ENCODE data around the gene TGFBR3.

TGFBR3 gene

GRCh38 chr1:91771717-91772116 is 114.2 kb downstream of the TGFBR3 start:
- in situ Hi-C loops (cut with HindIII; ENCODE audit: low pct_ligation_motif_present, low sequenced_read_pairs), result no loop called here
- Histone ChIP-seq H3K36me3 (replicated peaks) (no peaks in the 10 kb centered on the region), H3K27me3 (replicated peaks) (no peaks in the 10 kb centered on the region), H3K27ac (no peak overlapping the region), H3K4me3 (ENCODE audit: low read depth, low read length) (no peak overlapping the region)
- DNase-seq, result no peak
- TF ChIP-seq CTCF (IDR thresholded peaks at IDR 0.05; ENCODE audit: low read depth, low read length, missing control alignments), result no peak

- in situ Hi-C loops (cut with HindIII; ENCODE audit: low pct_ligation_motif_present, low sequenced_read_pairs), result no loop called here
- Histone ChIP-seq H3K36me3 (replicated peaks) (no peaks in the 10 kb centered on the region), H3K27me3 (replicated peaks) (no peaks in the 10 kb centered on the region), H3K4me3 (ENCODE audit: low read depth, low read length) (no peak overlapping the region), H3K27ac (no peak overlapping the region)
- no peak for DNase-seq
- TF ChIP-seq CTCF (IDR thresholded peaks at IDR 0.05; ENCODE audit: low read depth, low read length, missing control alignments), result no peak
Measured at GRCh38 chr1:91770667-91771268, 115.2 kb downstream of the TGFBR3 start.

GRCh38 chr1:91769742-91770141 is 116.2 kb downstream of the TGFBR3 start:
- Histone ChIP-seq H3K27ac (no peak overlapping the region), H3K4me3 (ENCODE audit: low read depth, low read length) (no peak overlapping the region), H3K27me3 (replicated peaks) (no peaks in the 10 kb centered on the region), H3K36me3 (replicated peaks) (no peaks in the 10 kb centered on the region)
- peak; percentile 20 for DNase-seq
- in situ Hi-C loops (cut with HindIII; ENCODE audit: low pct_ligation_motif_present, low sequenced_read_pairs), result no loop called here
- no peak for TF ChIP-seq CTCF (IDR thresholded peaks at IDR 0.05; ENCODE audit: low read depth, low read length, missing control alignments)

- Histone ChIP-seq H3K27ac (no peak overlapping the region), H3K36me3 (replicated peaks) (no peaks in the 10 kb centered on the region), H3K4me3 (ENCODE audit: low read depth, low read length) (no peak overlapping the region), H3K27me3 (replicated peaks) (no peaks in the 10 kb centered on the region)
- peak; percentile 34 for DNase-seq
- in situ Hi-C loops (cut with HindIII; ENCODE audit: low pct_ligation_motif_present, low sequenced_read_pairs), result no loop called here
- TF ChIP-seq CTCF (IDR thresholded peaks at IDR 0.05; ENCODE audit: low read depth, low read length, missing control alignments), result no peak
Measured at GRCh38 chr1:91768786-91769725, 116.9 kb downstream of the TGFBR3 start.

GRCh38 chr1:91768120-91768519 is 117.8 kb downstream of the TGFBR3 start:
- no peak for TF ChIP-seq CTCF (IDR thresholded peaks at IDR 0.05; ENCODE audit: low read depth, low read length, missing control alignments)
- Histone ChIP-seq H3K4me3 (ENCODE audit: low read depth, low read length) (no peak overlapping the region), H3K27me3 (replicated peaks) (no peaks in the 10 kb centered on the region), H3K36me3 (replicated peaks) (no peaks in the 10 kb centered on the region), H3K27ac (no peak overlapping the region)
- in situ Hi-C loops (cut with HindIII; ENCODE audit: low pct_ligation_motif_present, low sequenced_read_pairs), result no loop called here
- no peak for DNase-seq
